K562 (cell line): ENCODE measurements around the gene AP1M1. TPM values are rescaled to one million over a fixed set of nuclear protein-coding genes. Genes with fewer than 3 reads are reported as not detected.

Source experiments
- ATAC-seq: fragments of 200-7000 bp; cut with Tn5 transposase; 3 replicates; pipeline ENCODE4 v1.9.1; 2020; ENCODE audit warnings: moderate library complexity
- BruUV-seq: library from RNA; stranded (reverse); fragments of 400-500 nt; replicated peaks from 2 replicates; lab custom pipeline; 2021; lab: Mats Ljungman, UMichigan
- CTCF ChIA-PET: fragments of 300-600 bp; formaldehyde crosslinking; extraction: SDS; loops from one replicate; lab custom pipeline; 2021; ENCODE audit warnings: low intra/inter-chr PET ratio; lab: Yijun Ruan, JAX
- POLR2A ChIA-PET: fragments of 300-600, 350-650 bp; sonication (Branson Sonifier 250); formaldehyde crosslinking; extraction: SDS; loops from one replicate; lab custom pipeline; 2021; ENCODE audit warnings: antibody characterized with exemption, inconsistent platforms; lab: Yijun Ruan, JAX
- DNase-seq, 4 experiments: peaks; one replicate each; pipeline versions ENCODE4 v3.0.0 to v3.0.0-alpha.2; 2011 to 2018; ENCODE audit warnings: low spot score in 3 of 4, mixed read lengths in 3 of 4; ENCODE audit errors: extremely low read depth in 1 of 4
- FAIRE-seq: peaks from 2 replicates; lab custom pipeline; 2011; peaks lifted over from hg19 to GRCh38; lab: Jason Lieb, UNC
- H2AFZ ChIP-seq: 2 replicates; pipeline ENCODE4 v1.6.0; 2011; ENCODE audit warnings: low read depth, low read length, control low read depth, inconsistent platforms
- H3K27ac ChIP-seq: fragments of 200-600 bp; 3 replicates; pipeline ENCODE4 v1.8.0; 2011; ENCODE audit warnings: low read depth, mild to moderate bottlenecking, control low read depth, inconsistent platforms, low read length, moderate library complexity, mixed read lengths; ENCODE audit errors: extremely low read depth
- H3K27me3 ChIP-seq, 2 experiments: fragments of 300-600 bp in 1 of 2; 2 replicates in 1 of 2; 3 replicates in 1 of 2; pipeline versions ENCODE4 v1.6.0 to v1.8.0; 2011; ENCODE audit warnings: inconsistent platforms in 2 of 2, low read length in 2 of 2, mild to moderate bottlenecking in 1 of 2, mixed read lengths in 1 of 2, moderate library complexity in 1 of 2; ENCODE audit not compliant: control insufficient read depth in 2 of 2, insufficient read depth in 2 of 2
- H3K36me3 ChIP-seq: fragments of 300-600 bp; 3 replicates; pipeline ENCODE4 v1.8.0; 2011; ENCODE audit warnings: mild to moderate bottlenecking, low read length, inconsistent platforms; ENCODE audit not compliant: control insufficient read depth, insufficient read depth
- H3K4me1 ChIP-seq, 2 experiments: fragments of 200-600 bp in 1 of 2; replicated peaks in 1 of 2; 2 replicates in 1 of 2; 3 replicates in 1 of 2; pipeline versions ENCODE4 v1.5.1 to v1.8.0; 2011; ENCODE audit warnings: inconsistent platforms in 2 of 2, low read length in 2 of 2, mild to moderate bottlenecking in 1 of 2, mixed read lengths in 1 of 2, moderate library complexity in 1 of 2; ENCODE audit not compliant: control insufficient read depth in 2 of 2, insufficient read depth in 2 of 2
- H3K4me2 ChIP-seq: 2 replicates; pipeline ENCODE4 v1.6.1; 2011; ENCODE audit warnings: low read length, control low read depth, inconsistent platforms, mixed read lengths; ENCODE audit not compliant: insufficient read depth
- H3K4me3 ChIP-seq: fragments of 200-600 bp; sonication (generic), shearing (Covaris generic); 2 replicates; pipeline ENCODE4 v1.5.1; 2016; ENCODE audit warnings: control low read depth, inconsistent platforms
- H3K79me2 ChIP-seq: fragments of 200-600 bp; 3 replicates; pipeline ENCODE4 v1.8.0; 2011; ENCODE audit warnings: low read length, inconsistent platforms; ENCODE audit not compliant: control insufficient read depth, insufficient read depth
- H3K9ac ChIP-seq, 2 experiments: 2 replicates each; pipeline versions ENCODE4 v1.6.0 to v1.6.1; 2011; ENCODE audit warnings: low read depth in 2 of 2, low read length in 2 of 2, control low read depth in 1 of 2, inconsistent platforms in 1 of 2, mild to moderate bottlenecking in 1 of 2, mixed read lengths in 1 of 2; ENCODE audit not compliant: insufficient read depth in 1 of 2
- H3K9me1 ChIP-seq: one replicate; pipeline ENCODE4 v1.6.0; 2011; ENCODE audit warnings: inconsistent platforms, mild to moderate bottlenecking, low read length, moderate library complexity; ENCODE audit not compliant: control insufficient read depth, insufficient read depth
- H3K9me3 ChIP-seq: replicated peaks from 2 replicates; pipeline ENCODE4 v1.5.1; 2011; ENCODE audit warnings: low read depth, low read length, inconsistent platforms; ENCODE audit not compliant: control insufficient read depth, insufficient read depth
- H4K20me1 ChIP-seq: replicated peaks from 2 replicates; pipeline ENCODE4 v1.6.1; 2011; ENCODE audit warnings: low read length, inconsistent platforms, mixed read lengths; ENCODE audit not compliant: control insufficient read depth, insufficient read depth
- CEBPB ChIP-seq: fragments of 450-650 bp; IDR thresholded peaks from 2 replicates; pipeline ENCODE4 v1.6.1; 2016; ENCODE audit warnings: missing genetic modification characterization, missing compliant biosample characterization
- CLOCK ChIP-seq: fragments of 250-450 bp; sonication (Bioruptor Pico); IDR thresholded peaks from 2 replicates; pipeline ENCODE4 v1.4.0; 2020; ENCODE audit warnings: mild to moderate bottlenecking, moderate library complexity, borderline replicate concordance
- CREBBP ChIP-seq: IDR thresholded peaks from one replicate; pipeline ENCODE4 v1.6.1; 2012; ENCODE audit warnings: low read depth, mild to moderate bottlenecking, control low read depth, inconsistent platforms, low read length
- HES1 ChIP-seq: fragments of 450-650 bp; IDR thresholded peaks from 2 replicates; pipeline ENCODE4 v1.6.1; 2016; ENCODE audit warnings: low read depth, mild to moderate bottlenecking, moderate library complexity
- HIVEP1 ChIP-seq: fragments of 250-450 bp; sonication (Bioruptor Pico); IDR thresholded peaks from 2 replicates; pipeline ENCODE4 v1.4.0; 2020; ENCODE audit warnings: mild to moderate bottlenecking
- HSF4 ChIP-seq: fragments of 250-450 bp; sonication (Bioruptor Pico); IDR thresholded peaks from 2 replicates; pipeline ENCODE4 v2.1.2; 2022; ENCODE audit warnings: mild to moderate bottlenecking, moderate library complexity, borderline replicate concordance
- KAT2B ChIP-seq: IDR thresholded peaks from one replicate; pipeline ENCODE4 v1.6.1; 2012; ENCODE audit warnings: low read depth, mild to moderate bottlenecking, control low read depth, inconsistent platforms, low read length, moderate library complexity
- NFE2 ChIP-seq: IDR thresholded peaks from 2 replicates; pipeline ENCODE4 v1.6.1; 2014; ENCODE audit warnings: antibody characterized with exemption, low read depth
- RAD21 ChIP-seq, 2 experiments: fragments of 250-450 bp in 1 of 2; fragments of 450-650 bp in 1 of 2; sonication (Bioruptor Pico) in 1 of 2; formaldehyde crosslinking in 1 of 2; IDR thresholded peaks in 1 of 2; conservative IDR thresholded peaks in 1 of 2; 2 replicates each; pipeline versions ENCODE4 v1.4.0 to v1.8.0; 2020 to 2022; ENCODE audit warnings: mild to moderate bottlenecking in 2 of 2, moderate library complexity in 1 of 2
- SNRNP70 ChIP-seq: fragments of 200-400 bp; formaldehyde crosslinking; optimal IDR thresholded peaks from 2 replicates; pipeline ENCODE3; 2017; ENCODE audit warnings: low read depth, low read length
- TARDBP ChIP-seq: fragments of 450-650 bp; IDR thresholded peaks from 2 replicates; pipeline ENCODE4 v1.6.1; 2016
- ZNF24 ChIP-seq: fragments of 450-650 bp; IDR thresholded peaks from 2 replicates; pipeline ENCODE4 v1.6.1; 2016
- ZNF584 ChIP-seq: fragments of 200-800 bp; sonication (Bioruptor generic); IDR thresholded peaks from 2 replicates; pipeline ENCODE4 v1.6.1; 2016; ENCODE audit warnings: low read depth, mild to moderate bottlenecking, missing genetic modification characterization, missing compliant biosample characterization
- ZNF766 ChIP-seq: fragments of 200-800 bp; sonication (Bioruptor generic); conservative IDR thresholded peaks from 2 replicates; pipeline ENCODE4 v1.6.1; 2016; ENCODE audit warnings: missing genetic modification characterization, missing compliant biosample characterization
- ZNF830 ChIP-seq: fragments of 250-450 bp; sonication (Bioruptor Pico); IDR thresholded peaks from 2 replicates; pipeline ENCODE4 v1.5.0; 2021; ENCODE audit warnings: mild to moderate bottlenecking
- WGBS: fragments of 100-300 bp; shearing (Covaris generic); methylation state at CpG from one replicate; pipeline ENCODE4 v1.1.6; 2016; ENCODE audit warnings: low coverage, mixed read lengths; ENCODE audit not compliant: insufficient coverage; ENCODE audit errors: missing lambda C conversion rate; 5-methylcytosine and 5-hydroxymethylcytosine counted together
- in situ Hi-C: fragments of 300-500 bp; cut with MboI; formaldehyde crosslinking; loops from 4 replicates; pipeline ENCODE4 v1.15.0; 2018; ENCODE audit warnings: inconsistent platforms, mixed read lengths
- intact Hi-C: fragments of 100-400 bp; cut with micrococcal nuclease; formaldehyde crosslinking; loops from 2 replicates; pipeline ENCODE4 v1.14.2; 2022
- polyA plus RNA-seq, 8 experiments: library from polyadenylated mRNA; depleted of rRNA in 4 of 8; stranded (reverse) in 5 of 8; unstranded in 3 of 8; fragments of >200 nt; fragmentation: Nextera tagmentation in 2 of 8; fragmentation: Illumina TruSeq in 1 of 8; extraction: Ambion mirVana in 2 of 8; extraction: Trizol in 1 of 8; gene quantifications; 2 replicates each; pipeline versions ENCODE4 v1.2.1 to v1.2.3, GENCODE V29; 2011 to 2014; ENCODE audit warnings: inconsistent platforms in 1 of 8, missing spikeins in 1 of 8
- total RNA-seq, 7 experiments: library from RNA; depleted of rRNA in 6 of 7; stranded (reverse); fragments of >200 nt in 6 of 7; fragmentation: Illumina TruSeq in 2 of 7; extraction: Trizol in 2 of 7; gene quantifications; 2 replicates each; pipeline versions ENCODE4 v1.2.1 to v1.2.3, GENCODE V29; 2011 to 2021; ENCODE audit warnings: low replicate concordance in 1 of 7

AP1M1 gene
- total and polyA plus RNA-seq, 9 of the 15 experiments (the other 6 are each of a cell fraction or from before 2014, with no cell fraction given) = 0.87 to 56.2 (median 29.1) TPM

GRCh38 chr19:16293118-16294091 lies 95.7 kb downstream of the AP1M1 start (continued):
- peak; percentile 61 for TF ChIP-seq NFE2

GRCh38 chr19:16295057-16295456 lies 97.3 kb downstream of the AP1M1 start:
- Histone ChIP-seq H3K27ac (no peak overlapping the region), H3K79me2 (no peaks in the 10 kb centered on the region), H2AFZ (no peak overlapping the region), H4K20me1 (no peaks in the 10 kb centered on the region), H3K27me3 (peaks cover 0 to 12% of the 10 kb centered on the region in 2 experiments; a peak in 2 of 5 replicates), H3K4me2 (no peak overlapping the region), H3K9me3 (no peaks in the 10 kb centered on the region), H3K4me3 (no peak overlapping the region), H3K4me1 (peaks cover 2 to 12% of the 10 kb centered on the region in 2 experiments; a peak in 2 of 5 replicates), H3K36me3 (no peaks in the 10 kb centered on the region), H3K9me1 (no peaks in the 10 kb centered on the region), H3K9ac (no peak overlapping the region)
- ChIA-PET CTCF (interaction anchor here (0.6 kb wide), 1 partner anchor 126 kb away, joined by 3 read pairs; no protein-coding TSS in a partner anchor), POLR2A (no interaction called here)
- TF ChIP-seq CLOCK (CRISPR knock-in tag) = no peak
- no peak for TF ChIP-seq SNRNP70
- TF ChIP-seq CEBPB (tag) = no peak
- no peak for TF ChIP-seq HSF4 (CRISPR knock-in tag)
- no peak for TF ChIP-seq ZNF24
- no peak for TF ChIP-seq TARDBP
- no peak for TF ChIP-seq ZNF584
- no peak for TF ChIP-seq HIVEP1
- no peak for TF ChIP-seq ZNF830 (CRISPR knock-in tag)
- TF ChIP-seq CREBBP = no peak
- no peak for TF ChIP-seq ZNF766 (CRISPR knock-in tag)
- TF ChIP-seq KAT2B = no peak
- no peak for TF ChIP-seq HES1
- TF ChIP-seq RAD21 (CRISPR knock-in tag; conservative IDR thresholded peaks at IDR 0.05 in 1 of 2, IDR thresholded peaks at IDR 0.05 in 1 of 2) = no peak
- no TSS peak for BruUV-seq
- WGBS = 57% methylated on average over 10 of the region's 12 CpGs
- FAIRE-seq (no peak), ATAC-seq (no peak), DNase-seq (no peak)
- in situ Hi-C loops = no loop called here
- intact Hi-C loops = no loop called here
